ENCODE results near the gene FLVCR2. TPM values are rescaled to one million over a fixed set of nuclear protein-coding genes. Genes with fewer than 3 reads are reported as not detected.

The FLVCR2 gene
- total RNA-seq, 2 experiments from 2014 or later = 1.1 to 6.2 TPM

DNA sequence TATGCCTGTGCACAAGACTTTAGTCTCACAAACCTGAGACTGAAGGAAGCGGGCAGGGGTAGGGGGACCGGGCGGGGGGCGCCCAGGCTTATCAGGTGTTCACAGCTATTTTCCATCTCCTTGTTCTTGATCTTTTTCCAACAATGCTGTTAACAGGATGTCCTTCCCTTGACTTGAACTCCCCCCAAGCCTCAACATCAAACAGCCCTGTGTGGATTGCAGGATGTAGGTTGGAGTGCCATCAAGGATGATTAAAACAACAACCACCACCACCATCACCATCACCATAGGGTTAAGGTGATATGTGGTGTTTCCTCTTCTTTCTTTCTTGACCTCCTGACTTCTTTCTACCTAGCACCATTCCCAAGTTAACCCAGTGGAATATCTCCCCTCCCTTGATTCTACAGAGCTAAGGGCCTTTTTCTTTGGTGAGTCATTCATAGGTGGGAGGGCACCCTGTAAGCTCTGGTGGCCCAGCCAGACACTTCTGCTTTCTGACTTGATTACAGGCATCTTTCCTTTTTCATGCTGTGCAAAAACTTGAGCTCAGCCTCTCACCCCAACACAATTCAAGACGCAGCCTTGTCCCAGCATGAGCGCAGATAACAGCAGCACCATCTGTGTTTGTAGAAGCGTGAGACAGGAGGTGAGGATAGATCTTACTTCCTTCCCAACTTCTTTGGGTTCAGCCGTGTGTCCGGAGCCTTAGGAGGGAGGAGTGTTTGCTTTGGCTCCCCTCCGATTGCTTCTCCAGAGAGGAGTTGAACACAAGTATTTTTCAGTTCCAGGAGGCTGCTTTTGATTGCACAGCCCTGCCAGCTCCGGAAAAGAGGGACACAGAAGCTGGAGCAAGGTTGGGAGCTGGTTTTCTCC lies 26.8 kb downstream of the FLVCR2 start:
- H3K9me3 Mint-ChIP-seq = peaks cover 6% of the 10 kb centered on the region
- H3K4me3 Mint-ChIP-seq = no peak overlapping the region
- no peak for DNase-seq
- H3K4me1 Mint-ChIP-seq = no peaks in the 10 kb centered on the region
- ChIA-PET CTCF (interaction anchor here (1.4 to 1.6 kb wide), 2 partner anchors 12 to 28 kb away, joined by 3 to 4 read pairs; no protein-coding TSS in a partner anchor), POLR2A (no interaction called here)
- H3K27me3 Mint-ChIP-seq = no peaks in the 10 kb centered on the region
- H3K27ac Mint-ChIP-seq = no peak overlapping the region
- H3K36me3 Mint-ChIP-seq (ENCODE audit: low read depth) = peaks cover 2% of the 10 kb centered on the region

GRCh38 chr14:75605916-75606315 lies 27.5 kb downstream of the FLVCR2 start:
- H3K9me3 Mint-ChIP-seq = peaks cover 6% of the 10 kb centered on the region
- H3K27ac Mint-ChIP-seq = no peak overlapping the region
- H3K27me3 Mint-ChIP-seq = no peaks in the 10 kb centered on the region
- DNase-seq = no peak
- H3K4me3 Mint-ChIP-seq = no peak overlapping the region
- ChIA-PET POLR2A (no interaction called here), CTCF (interaction anchor here (1.6 kb wide), 1 partner anchor 11 kb away, joined by 3 read pairs; no protein-coding TSS in a partner anchor)
- no peaks in the 10 kb centered on the region for H3K4me1 Mint-ChIP-seq
- peaks cover 2% of the 10 kb centered on the region for H3K36me3 Mint-ChIP-seq (ENCODE audit: low read depth)

GRCh38 chr14:75607044-75607443 lies 28.6 kb downstream of the FLVCR2 start:
- Mint-ChIP-seq H3K4me3 (no peak overlapping the region), H3K4me1 (no peaks in the 10 kb centered on the region)
- CTCF ChIA-PET = no interaction called here

DNA sequence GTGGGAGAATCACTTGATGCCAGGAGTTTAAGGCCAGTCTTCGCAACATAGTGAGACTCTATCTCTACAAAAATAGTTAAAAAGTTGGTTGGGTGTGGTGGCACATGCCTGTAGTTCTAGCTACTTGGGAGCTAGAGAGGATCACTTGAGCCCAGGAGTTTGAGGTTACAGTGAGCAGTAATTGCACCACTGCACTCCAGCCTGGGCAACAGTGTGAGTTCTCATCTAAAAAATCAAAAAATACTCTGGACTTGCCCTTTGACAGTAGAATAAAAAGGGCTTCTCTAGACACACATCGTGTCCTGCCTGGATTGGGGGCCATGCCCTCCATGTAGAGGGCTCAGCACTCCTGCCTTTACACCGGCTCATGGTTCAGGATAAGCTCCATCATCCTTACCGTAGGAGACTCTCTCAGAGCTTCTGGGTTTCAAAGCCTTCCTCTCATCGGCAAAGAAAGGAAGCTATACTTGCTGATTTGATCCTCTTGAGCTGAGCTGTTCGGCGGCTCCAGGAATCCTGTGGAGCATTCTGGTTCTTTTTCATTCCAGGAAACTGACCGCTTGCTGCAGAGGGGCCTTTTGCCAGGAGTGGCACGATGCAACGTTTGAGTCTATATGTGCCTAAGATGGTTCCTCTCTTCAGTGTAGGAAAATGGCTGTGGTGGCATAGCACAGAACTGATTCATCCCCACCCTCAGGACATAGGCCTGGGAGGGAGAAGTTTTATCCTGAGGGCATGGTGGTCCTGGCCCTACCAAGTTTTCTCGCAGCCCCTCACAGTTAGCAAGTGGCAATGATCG lies 29.6 kb downstream of the FLVCR2 start:
- no peak for DNase-seq
- Mint-ChIP-seq H3K27me3 (no peaks in the 10 kb centered on the region), H3K9me3 (peaks cover 9% of the 10 kb centered on the region), H3K4me1 (no peaks in the 10 kb centered on the region), H3K27ac (no peak overlapping the region), H3K4me3 (no peak overlapping the region), H3K36me3 (ENCODE audit: low read depth) (peaks cover 2% of the 10 kb centered on the region)
- ChIA-PET CTCF (interaction anchor here (0.6 to 0.9 kb wide), 3 partner anchors 8 to 35 kb away, joined by 3 read pairs; no protein-coding TSS in a partner anchor), POLR2A (no interaction called here)

More at GRCh38 chr14:75607044-75607443, 28.6 kb downstream of the FLVCR2 start:
- POLR2A ChIA-PET = no interaction called here
- Mint-ChIP-seq H3K27me3 (no peaks in the 10 kb centered on the region), H3K9me3 (peaks cover 9% of the 10 kb centered on the region), H3K27ac (no peak overlapping the region), H3K36me3 (ENCODE audit: low read depth) (peaks cover 2% of the 10 kb centered on the region)
- DNase-seq = no peak

- CTCF ChIA-PET = interaction anchor here (0.6 to 1.2 kb wide), 3 partner anchors 9 to 36 kb away, joined by 3 read pairs; no protein-coding TSS in a partner anchor
- POLR2A ChIA-PET = no interaction called here
- Mint-ChIP-seq H3K27ac (no peak overlapping the region), H3K4me3 (no peak overlapping the region), H3K4me1 (no peaks in the 10 kb centered on the region), H3K9me3 (peaks cover 12% of the 10 kb centered on the region), H3K36me3 (ENCODE audit: low read depth) (peaks cover 2% of the 10 kb centered on the region), H3K27me3 (no peaks in the 10 kb centered on the region)
- DNase-seq = no peak
These were observed 30.7 kb downstream of the FLVCR2 start for GRCh38 chr14:75609116-75609515.

DNA sequence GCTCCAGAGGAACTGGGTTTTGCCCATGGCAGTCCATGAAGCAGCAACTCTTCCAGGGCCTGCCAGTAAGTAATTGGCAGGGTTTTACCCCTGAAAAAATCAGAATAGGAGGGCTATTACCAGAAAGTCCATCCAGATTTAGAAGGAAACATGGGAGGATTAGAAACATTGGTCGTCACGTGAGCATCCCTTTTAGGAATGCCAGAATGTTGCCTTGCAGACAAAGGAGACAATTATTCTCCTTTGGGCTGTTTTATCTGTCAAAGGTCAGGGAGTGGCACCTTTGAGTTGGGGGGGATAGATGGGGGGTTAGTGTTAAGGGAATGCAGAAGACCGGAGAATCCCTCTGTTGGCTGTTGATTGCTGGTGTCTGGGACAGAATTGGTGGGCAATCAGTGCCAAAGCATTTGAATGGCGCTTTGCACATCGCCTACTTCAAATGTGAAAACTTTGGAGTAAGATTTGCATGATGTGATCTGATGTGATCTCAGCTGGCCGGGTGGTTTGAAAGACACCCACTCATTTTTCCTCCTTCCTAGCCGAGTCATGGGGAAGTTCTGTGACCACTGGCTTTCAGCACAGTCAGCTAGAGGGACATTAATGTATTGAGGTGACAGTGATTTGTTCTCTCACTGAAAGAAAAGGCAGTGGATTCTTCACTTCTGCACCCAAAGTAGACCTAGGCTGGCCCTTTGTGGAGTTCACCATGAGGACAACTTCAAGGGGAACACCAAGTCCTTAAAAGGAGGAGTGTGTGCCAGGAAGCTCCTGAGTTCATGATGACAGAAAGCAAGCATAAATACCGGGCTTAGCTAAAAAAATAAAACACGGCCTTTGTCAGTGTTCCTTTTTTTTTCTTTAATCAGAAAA lies 31.4 kb downstream of the FLVCR2 start:
- CTCF ChIA-PET = interaction anchor here (1.2 to 1.4 kb wide), 2 partner anchors 10 to 32 kb away, joined by 3 to 5 read pairs; no protein-coding TSS in a partner anchor

GRCh38 chr14:75610834-75611233 lies 32.4 kb downstream of the FLVCR2 start:
- DNase-seq = no peak
- no peak overlapping the region for H3K27ac Mint-ChIP-seq
- peaks cover 2% of the 10 kb centered on the region for H3K36me3 Mint-ChIP-seq (ENCODE audit: low read depth)
- H3K27me3 Mint-ChIP-seq = no peaks in the 10 kb centered on the region
- no peak overlapping the region for H3K4me3 Mint-ChIP-seq
- no peaks in the 10 kb centered on the region for H3K4me1 Mint-ChIP-seq
- ChIA-PET CTCF (interaction anchor here (1.4 kb wide), 1 partner anchor 9 kb away, joined by 5 read pairs; no protein-coding TSS in a partner anchor), POLR2A (no interaction called here)
- H3K9me3 Mint-ChIP-seq = peaks cover 17% of the 10 kb centered on the region

More for the DNA sequence above, 31.4 kb downstream of the FLVCR2 start:
- H3K27me3 Mint-ChIP-seq = no peaks in the 10 kb centered on the region
- POLR2A ChIA-PET = interaction anchor here (0.6 kb wide), 1 partner anchor 19 kb away, joined by 5 read pairs; no protein-coding TSS in a partner anchor
- peaks cover 16% of the 10 kb centered on the region for H3K9me3 Mint-ChIP-seq
- peaks cover 2% of the 10 kb centered on the region for H3K36me3 Mint-ChIP-seq (ENCODE audit: low read depth)
- no peak overlapping the region for H3K27ac Mint-ChIP-seq
- H3K4me3 Mint-ChIP-seq = no peak overlapping the region
- no peak for DNase-seq
- no peaks in the 10 kb centered on the region for H3K4me1 Mint-ChIP-seq

DNA sequence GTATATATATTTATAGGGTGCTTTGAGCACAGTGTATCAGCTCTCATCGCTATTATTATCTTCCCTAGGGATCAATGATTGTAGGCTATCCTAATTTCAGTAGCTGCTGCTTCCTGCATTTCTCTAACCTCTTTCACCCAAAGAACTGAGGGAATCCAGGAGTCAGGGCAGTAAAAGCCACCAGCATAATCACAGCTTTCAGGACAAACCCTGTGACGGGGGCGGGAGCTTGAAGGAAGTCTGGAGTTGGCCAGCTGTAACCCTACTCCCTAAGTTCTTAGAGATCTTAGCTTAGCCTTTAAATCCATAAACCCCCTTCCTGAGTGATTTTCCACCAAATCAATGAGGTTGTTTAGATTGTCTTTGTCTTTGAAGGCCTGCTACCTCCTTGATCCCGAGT lies 33.7 kb downstream of the FLVCR2 start:
- H3K4me1 Mint-ChIP-seq = no peaks in the 10 kb centered on the region
- no peaks in the 10 kb centered on the region for H3K27me3 Mint-ChIP-seq
- H3K9me3 Mint-ChIP-seq = peaks cover 17% of the 10 kb centered on the region
- ChIA-PET CTCF (no interaction called here), POLR2A (no interaction called here)
- peaks cover 2% of the 10 kb centered on the region for H3K36me3 Mint-ChIP-seq (ENCODE audit: low read depth)
- no peak overlapping the region for H3K27ac Mint-ChIP-seq
- no peak for DNase-seq
- no peak overlapping the region for H3K4me3 Mint-ChIP-seq

GRCh38 chr14:75614179-75614578 lies 35.8 kb downstream of the FLVCR2 start:
- Mint-ChIP-seq H3K9me3 (peaks cover 11% of the 10 kb centered on the region), H3K4me1 (no peaks in the 10 kb centered on the region), H3K27me3 (no peaks in the 10 kb centered on the region), H3K27ac (no peak overlapping the region), H3K4me3 (no peak overlapping the region), H3K36me3 (ENCODE audit: low read depth) (no peaks in the 10 kb centered on the region)
- ChIA-PET POLR2A (no interaction called here), CTCF (interaction anchor here (0.6 kb wide), 1 partner anchor 909 kb away, joined by 4 read pairs; no protein-coding TSS in a partner anchor)
- no peak for DNase-seq

DNA sequence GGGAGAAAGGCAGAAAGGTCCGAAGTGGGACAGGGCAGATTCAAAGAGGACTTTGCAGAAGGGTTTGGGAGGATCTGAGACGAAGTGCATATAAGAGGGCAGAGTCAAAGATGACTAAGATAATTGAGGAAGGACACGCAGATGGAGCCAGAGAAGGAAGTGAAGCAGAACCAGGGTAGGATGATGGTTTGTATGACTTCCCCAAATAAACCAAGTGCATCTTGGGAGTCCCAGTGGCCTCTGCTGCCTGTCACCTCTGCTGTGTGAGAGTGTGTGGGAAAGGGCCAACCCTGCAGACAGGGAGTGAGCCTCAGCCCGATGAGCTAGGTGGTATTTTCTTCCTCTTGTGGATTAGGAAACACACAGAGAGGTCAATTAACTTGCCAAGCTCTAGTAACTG lies 36.8 kb downstream of the FLVCR2 start:
- H3K9me3 Mint-ChIP-seq = peaks cover 11% of the 10 kb centered on the region
- no peaks in the 10 kb centered on the region for H3K36me3 Mint-ChIP-seq (ENCODE audit: low read depth)
- DNase-seq = no peak
- ChIA-PET POLR2A (interaction anchor here (0.7 kb wide), 1 partner anchor 10 kb away, joined by 3 read pairs; no protein-coding TSS in a partner anchor), CTCF (no interaction called here)
- H3K4me1 Mint-ChIP-seq = no peaks in the 10 kb centered on the region
- H3K27ac Mint-ChIP-seq = no peak overlapping the region
- no peak overlapping the region for H3K4me3 Mint-ChIP-seq
- no peaks in the 10 kb centered on the region for H3K27me3 Mint-ChIP-seq

- H3K4me3 Mint-ChIP-seq = no peak overlapping the region
- ChIA-PET CTCF (interaction anchor here (1.2 to 1.4 kb wide), 4 partner anchors 9 to 768 kb away, joined by 3 to 5 read pairs (median 4); no protein-coding TSS in a partner anchor), POLR2A (no interaction called here)
- H3K9me3 Mint-ChIP-seq = peaks cover 3% of the 10 kb centered on the region
- no peak overlapping the region for H3K27ac Mint-ChIP-seq
- H3K4me1 Mint-ChIP-seq = no peaks in the 10 kb centered on the region
- DNase-seq = no peak
- no peaks in the 10 kb centered on the region for H3K27me3 Mint-ChIP-seq
- H3K36me3 Mint-ChIP-seq (ENCODE audit: low read depth) = no peaks in the 10 kb centered on the region
These were observed 41.1 kb downstream of the FLVCR2 start for GRCh38 chr14:75619548-75619947.

GRCh38 chr14:75625034-75625433 lies 46.6 kb downstream of the FLVCR2 start:
- Mint-ChIP-seq H3K27ac (no peak overlapping the region), H3K9me3 (no peaks in the 10 kb centered on the region), H3K27me3 (no peaks in the 10 kb centered on the region), H3K36me3 (ENCODE audit: low read depth) (no peaks in the 10 kb centered on the region), H3K4me3 (no peak overlapping the region), H3K4me1 (no peaks in the 10 kb centered on the region)
- ChIA-PET CTCF (interaction anchor here (1.0 to 1.5 kb wide), 2 partner anchors 12 kb away, joined by 3 read pairs; no protein-coding TSS in a partner anchor), POLR2A (interaction anchor here (0.6 kb wide), 1 partner anchor 10 kb away, joined by 3 read pairs; no protein-coding TSS in a partner anchor)
- DNase-seq = no peak
